GM12865 (cell line): ENCODE measurements around the gene ASB2.

Source experiments
- DNase-seq: peaks from one replicate; pipeline ENCODE4 v3.0.0; 2010; ENCODE audit warnings: low read depth
- H3K4me3 ChIP-seq: 2 replicates; pipeline ENCODE4 v1.5.1; 2011; ENCODE audit warnings: mild to moderate bottlenecking, low read depth, low read length, control low read depth
- TF ChIP-seq, protein P1 (sequence below): IDR thresholded peaks from 2 replicates; pipeline ENCODE4 v1.5.1; 2011; ENCODE audit warnings: low read length, control low read depth, low read depth, inconsistent platforms; ENCODE audit not compliant: insufficient read depth; ENCODE audit errors: missing control alignments

The ASB2 gene

DNA sequence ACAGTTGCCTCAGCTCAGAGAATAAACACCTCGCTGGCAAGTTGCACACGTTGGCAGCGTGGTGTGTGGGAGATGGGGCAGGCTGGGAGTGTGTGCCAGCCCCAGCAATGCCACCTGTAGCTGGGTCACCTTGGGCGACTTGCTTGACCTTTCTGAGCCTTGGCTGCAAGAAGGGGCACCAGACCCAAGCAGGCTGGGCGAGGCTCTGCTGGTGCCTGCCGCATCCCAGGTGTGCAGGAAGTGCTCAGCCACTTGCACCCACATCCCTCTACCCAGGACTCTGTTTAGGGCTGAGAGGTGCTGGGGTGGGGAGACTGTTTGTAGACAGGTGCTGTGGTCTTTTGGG lies 48.6 kb downstream of the ASB2 start:
- TF ChIP-seq, protein P1, sequence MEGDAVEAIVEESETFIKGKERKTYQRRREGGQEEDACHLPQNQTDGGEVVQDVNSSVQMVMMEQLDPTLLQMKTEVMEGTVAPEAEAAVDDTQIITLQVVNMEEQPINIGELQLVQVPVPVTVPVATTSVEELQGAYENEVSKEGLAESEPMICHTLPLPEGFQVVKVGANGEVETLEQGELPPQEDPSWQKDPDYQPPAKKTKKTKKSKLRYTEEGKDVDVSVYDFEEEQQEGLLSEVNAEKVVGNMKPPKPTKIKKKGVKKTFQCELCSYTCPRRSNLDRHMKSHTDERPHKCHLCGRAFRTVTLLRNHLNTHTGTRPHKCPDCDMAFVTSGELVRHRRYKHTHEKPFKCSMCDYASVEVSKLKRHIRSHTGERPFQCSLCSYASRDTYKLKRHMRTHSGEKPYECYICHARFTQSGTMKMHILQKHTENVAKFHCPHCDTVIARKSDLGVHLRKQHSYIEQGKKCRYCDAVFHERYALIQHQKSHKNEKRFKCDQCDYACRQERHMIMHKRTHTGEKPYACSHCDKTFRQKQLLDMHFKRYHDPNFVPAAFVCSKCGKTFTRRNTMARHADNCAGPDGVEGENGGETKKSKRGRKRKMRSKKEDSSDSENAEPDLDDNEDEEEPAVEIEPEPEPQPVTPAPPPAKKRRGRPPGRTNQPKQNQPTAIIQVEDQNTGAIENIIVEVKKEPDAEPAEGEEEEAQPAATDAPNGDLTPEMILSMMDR: no peak
- no peak for DNase-seq
- H3K4me3 ChIP-seq: no peak overlapping the region

DNA sequence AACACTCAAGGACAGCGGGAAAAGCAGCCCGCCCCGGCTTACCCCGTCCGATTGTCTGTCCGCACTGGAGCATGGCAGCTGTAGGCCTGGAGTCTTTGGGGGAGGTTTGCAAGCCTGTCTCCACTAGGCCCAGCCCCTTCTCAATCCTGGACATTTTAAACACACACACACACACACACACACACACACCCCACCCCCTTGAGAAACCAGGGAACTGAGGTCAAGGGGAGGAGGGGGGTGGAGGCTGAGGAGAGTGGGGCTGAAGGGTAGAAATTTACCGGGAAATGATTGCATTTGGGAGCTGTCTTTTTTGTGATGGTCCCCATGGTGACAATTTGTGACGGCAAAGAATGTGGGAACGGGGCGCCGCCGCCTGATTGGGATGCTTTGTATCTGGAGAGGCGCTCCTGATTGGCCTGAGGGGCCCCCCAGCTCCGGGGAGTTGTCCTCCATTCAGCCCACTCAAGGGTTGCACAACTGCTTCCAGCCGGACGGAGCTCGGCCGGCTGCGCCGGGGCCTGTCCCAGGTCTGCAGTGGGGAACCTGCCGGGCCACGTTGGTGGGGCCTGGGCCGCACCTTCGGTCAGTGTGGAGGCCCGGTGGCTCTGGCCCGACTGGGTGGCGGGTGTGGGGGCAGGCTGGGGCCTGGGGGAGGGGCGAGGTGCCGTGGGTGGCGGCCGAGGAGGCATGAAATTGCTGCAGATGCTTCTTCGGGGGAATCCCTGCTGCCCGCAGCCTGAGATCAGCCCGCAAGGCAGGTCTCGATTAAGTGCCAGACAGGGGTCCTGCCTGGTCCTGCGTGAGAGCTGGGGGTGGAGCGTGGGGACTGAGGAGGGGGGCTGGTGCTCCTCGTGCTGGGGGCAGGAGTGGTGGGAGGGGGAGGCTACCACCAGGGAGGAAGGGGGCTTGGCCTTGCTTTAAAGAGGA lies 49.2 kb downstream of the ASB2 start, which contains the start of gene FAM181A:
FAM181A (plus strand) TSS at position 472 of the 927 bp plus-strand sequence. CDS start 942 bp downstream, outside the sequence.
- no peak within 1 kb of the TSS for H3K4me3 ChIP-seq
- no peak for DNase-seq
- TF ChIP-seq, protein P1: no peak

DNA sequence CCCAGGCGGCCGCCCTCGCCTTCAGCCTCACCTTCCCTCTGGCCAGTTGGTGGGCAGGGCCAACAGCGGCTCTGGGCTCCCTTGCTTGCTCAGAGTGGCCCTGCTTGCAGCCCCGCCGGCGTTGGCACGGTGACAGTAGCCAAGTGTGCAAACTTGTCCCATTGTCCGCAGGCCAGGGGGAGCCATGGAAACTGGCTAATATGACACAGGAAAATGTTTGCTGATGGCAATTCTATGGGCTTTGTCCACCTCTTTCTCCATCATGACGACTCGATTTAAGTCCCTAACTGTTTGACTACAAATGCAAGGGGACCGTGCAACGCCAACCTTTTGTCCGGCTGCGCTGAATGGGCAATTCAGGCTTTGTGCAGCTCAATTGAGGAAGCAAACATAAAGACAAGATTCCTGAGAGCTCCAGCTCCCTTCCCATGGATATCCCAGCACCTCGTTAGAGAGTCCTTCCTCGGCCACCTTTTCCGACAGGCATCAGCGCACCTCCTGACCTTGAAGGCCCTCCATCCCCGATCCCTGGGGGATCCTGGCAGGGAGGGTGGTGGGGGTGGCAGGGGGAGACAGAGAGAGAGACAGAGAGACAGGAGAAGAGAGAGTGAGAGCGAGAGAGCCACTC lies 50.0 kb downstream of the ASB2 start:
- DNase-seq: no peak
- no peak overlapping the region for H3K4me3 ChIP-seq
- TF ChIP-seq, protein P1: no peak

DNA sequence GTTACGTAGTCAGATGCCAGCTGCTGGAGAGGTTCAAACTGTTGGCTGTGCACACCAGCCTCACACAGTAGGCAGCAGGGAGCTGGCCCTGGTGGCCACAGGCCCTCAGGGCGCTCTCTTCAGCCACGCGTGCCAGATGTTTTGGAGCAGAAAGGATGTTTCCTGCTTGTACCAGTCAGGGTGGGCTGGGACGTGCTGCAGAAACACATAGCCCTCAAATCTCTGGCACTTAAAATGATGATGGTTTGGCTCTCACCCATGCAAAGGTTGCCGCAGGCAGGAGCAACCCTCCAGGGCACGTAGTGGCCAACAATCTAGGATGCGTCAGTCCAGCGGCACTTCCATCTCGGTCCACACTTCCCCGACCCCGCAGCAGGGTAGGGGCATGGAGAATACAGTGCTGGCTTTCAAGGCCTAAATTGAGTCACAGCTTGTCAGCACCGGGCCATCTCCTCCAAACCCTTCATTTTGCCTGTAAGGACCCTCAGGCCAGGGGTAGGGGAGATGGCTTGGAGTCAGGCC lies 50.9 kb downstream of the ASB2 start:
- H3K4me3 ChIP-seq: no peak overlapping the region
- DNase-seq: no peak
- TF ChIP-seq, protein P1: no peak

DNA sequence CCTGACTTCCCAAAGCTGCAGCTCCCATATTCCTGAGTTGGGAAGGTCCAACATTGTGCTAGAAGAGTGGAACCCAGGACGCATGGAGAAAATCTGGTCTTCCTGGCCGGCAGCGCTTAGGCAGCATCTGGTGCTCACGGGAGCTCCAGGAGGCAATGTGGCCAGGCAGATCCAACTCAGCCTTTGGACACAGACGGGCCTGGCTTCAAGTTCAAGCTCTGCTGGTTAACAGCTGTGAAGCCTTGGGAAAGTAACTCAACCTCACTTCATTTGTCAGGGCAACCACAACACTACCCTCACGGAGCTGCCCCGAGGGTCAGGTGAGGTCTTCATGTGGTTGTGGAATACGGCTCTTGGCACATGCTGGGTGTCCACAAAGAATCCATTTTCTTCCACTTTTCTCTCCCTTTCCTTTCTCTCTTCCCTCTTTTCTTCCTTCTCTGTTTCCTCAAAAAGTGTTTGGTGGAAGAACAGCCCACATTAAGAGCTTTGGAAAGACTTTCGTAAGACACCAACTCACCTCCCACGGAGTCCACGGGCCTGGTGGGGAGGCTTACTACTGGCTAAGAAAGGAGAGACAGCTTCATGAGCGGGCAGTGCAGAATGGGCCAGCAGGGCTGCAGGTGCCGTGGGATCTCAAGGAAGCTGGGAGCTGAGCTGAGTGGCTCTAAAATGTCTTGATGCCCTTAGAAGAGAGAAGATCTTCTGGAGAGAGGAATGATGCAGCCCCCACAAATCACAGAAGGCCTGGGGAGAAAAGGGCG lies 51.6 kb downstream of the ASB2 start:
- no peak for DNase-seq
- H3K4me3 ChIP-seq: no peak overlapping the region
- TF ChIP-seq, protein P1: no peak

DNA sequence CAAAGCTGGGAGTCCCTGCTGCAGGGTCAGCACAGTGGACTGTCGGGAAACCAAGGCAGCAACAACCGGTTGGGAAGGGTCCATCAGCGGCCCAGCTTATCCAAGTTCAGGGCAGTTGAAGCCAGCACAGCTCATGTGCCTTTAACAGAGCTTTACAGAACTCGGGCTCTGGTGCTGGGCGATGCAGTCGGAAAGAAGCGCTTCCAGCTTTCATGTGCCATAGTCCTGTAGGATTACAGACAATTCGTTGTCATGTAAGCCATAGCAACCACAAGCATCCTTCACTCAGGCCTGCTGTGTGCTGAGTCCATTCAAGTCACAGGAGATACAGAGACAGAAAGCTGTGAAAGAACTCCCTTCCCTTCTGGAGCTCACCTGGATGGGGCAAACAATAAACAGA lies 52.7 kb downstream of the ASB2 start:
- no peak overlapping the region for H3K4me3 ChIP-seq
- TF ChIP-seq, protein P1: no peak
- no peak for DNase-seq
